Testis (tissue), 2 donors: ENCODE measurements around the gene SHROOM1.

Source experiments
- POLR2A ChIP-seq: fragments of 450-650 bp; IDR thresholded peaks from one replicate; pipeline ENCODE4 v1.6.1; 2017; ENCODE audit warnings: antibody characterized with exemption, mild to moderate bottlenecking, moderate library complexity
- TF ChIP-seq, protein P1 (sequence below), 3 experiments: fragments of 450-650 bp in 2 of 3; fragments of 200-600 bp in 1 of 3; sonication (generic) in 1 of 3; IDR thresholded peaks; one replicate each; pipeline ENCODE4 v1.5.1; 2016 to 2019; ENCODE audit warnings: antibody characterized with exemption in 3 of 3, mild to moderate bottlenecking in 2 of 3, moderate library complexity in 1 of 3

DNA sequence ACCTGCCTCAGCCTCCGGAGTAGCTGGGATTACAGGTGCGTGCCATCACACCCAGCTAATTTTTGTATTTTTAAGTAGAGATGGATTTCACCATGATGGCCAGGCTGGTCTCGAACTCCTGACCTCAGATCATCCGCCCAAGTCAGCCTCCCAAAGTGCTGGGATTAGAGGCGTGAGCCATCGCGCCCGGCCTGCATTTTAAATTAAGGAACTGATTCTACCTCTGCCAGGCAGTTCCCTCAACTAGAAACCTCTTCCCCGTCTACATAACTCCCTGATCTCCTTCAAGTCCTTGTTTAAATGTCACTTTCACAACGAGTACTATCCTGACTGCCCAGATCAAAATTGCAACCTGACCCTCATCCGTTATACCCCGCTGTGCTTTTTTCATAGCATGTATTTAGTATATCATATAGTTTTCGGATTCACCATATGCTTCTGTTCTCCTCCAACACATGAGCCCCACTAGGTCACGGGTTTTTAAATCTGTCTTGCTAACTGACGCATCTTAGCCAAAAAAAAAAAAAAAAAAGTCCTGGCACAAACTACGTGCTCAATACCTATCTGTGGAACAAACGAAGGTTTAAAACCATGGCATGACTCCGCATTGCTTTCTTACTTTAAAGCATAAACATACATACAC, 18.2 kb downstream of the SHROOM1 start:
- TF ChIP-seq, protein P1, sequence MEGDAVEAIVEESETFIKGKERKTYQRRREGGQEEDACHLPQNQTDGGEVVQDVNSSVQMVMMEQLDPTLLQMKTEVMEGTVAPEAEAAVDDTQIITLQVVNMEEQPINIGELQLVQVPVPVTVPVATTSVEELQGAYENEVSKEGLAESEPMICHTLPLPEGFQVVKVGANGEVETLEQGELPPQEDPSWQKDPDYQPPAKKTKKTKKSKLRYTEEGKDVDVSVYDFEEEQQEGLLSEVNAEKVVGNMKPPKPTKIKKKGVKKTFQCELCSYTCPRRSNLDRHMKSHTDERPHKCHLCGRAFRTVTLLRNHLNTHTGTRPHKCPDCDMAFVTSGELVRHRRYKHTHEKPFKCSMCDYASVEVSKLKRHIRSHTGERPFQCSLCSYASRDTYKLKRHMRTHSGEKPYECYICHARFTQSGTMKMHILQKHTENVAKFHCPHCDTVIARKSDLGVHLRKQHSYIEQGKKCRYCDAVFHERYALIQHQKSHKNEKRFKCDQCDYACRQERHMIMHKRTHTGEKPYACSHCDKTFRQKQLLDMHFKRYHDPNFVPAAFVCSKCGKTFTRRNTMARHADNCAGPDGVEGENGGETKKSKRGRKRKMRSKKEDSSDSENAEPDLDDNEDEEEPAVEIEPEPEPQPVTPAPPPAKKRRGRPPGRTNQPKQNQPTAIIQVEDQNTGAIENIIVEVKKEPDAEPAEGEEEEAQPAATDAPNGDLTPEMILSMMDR (IDR thresholded peaks at IDR 0.05) = no peak
- TF ChIP-seq POLR2A = no peak
